Measurements from ENCODE around the gene SRGAP1.

DNA sequence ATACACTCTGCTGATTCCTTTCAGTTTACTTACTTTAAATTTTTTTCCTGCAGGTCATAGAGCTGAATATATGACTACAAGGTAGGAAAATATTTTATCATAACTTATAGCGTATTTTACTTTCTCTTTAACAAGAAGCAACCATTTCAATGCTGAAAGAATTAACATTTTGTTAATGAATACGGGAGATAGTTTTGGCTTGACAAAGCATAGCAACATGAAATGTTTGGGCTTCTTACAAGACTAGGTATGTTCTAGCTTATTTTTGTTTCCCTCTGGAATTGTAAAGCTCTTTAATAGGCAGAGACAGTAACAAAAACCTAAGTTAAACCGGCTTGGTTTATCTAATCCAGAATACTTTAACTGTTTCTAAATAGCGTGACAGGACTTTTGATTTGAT lies 242.4 kb downstream of the SRGAP1 start:
- TF ChIP-seq, protein P1, sequence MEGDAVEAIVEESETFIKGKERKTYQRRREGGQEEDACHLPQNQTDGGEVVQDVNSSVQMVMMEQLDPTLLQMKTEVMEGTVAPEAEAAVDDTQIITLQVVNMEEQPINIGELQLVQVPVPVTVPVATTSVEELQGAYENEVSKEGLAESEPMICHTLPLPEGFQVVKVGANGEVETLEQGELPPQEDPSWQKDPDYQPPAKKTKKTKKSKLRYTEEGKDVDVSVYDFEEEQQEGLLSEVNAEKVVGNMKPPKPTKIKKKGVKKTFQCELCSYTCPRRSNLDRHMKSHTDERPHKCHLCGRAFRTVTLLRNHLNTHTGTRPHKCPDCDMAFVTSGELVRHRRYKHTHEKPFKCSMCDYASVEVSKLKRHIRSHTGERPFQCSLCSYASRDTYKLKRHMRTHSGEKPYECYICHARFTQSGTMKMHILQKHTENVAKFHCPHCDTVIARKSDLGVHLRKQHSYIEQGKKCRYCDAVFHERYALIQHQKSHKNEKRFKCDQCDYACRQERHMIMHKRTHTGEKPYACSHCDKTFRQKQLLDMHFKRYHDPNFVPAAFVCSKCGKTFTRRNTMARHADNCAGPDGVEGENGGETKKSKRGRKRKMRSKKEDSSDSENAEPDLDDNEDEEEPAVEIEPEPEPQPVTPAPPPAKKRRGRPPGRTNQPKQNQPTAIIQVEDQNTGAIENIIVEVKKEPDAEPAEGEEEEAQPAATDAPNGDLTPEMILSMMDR (IDR thresholded peaks at IDR 0.05), result no peak
- no peak for TF ChIP-seq EP300 (IDR thresholded peaks at IDR 0.05)
- no peak for TF ChIP-seq POLR2A (IDR thresholded peaks at IDR 0.05)
- no peak for TF ChIP-seq POLR2AphosphoS5 (IDR thresholded peaks at IDR 0.05)

All from gastroesophageal sphincter (tissue), 3 donors.